HepG2 (cell line): ENCODE measurements around the gene PTPN2. TPM values are rescaled to one million over a fixed set of nuclear protein-coding genes. Genes with fewer than 3 reads are reported as not detected.

Experiments used
- ATAC-seq: fragments of 200-7000 bp; cut with Tn5 transposase; 3 replicates; pipeline ENCODE4 v1.9.1; 2020; ENCODE audit warnings: mild to moderate bottlenecking, moderate library complexity
- BruUV-seq: library from RNA; stranded (reverse); fragments of 400-500 nt; replicated peaks from 2 replicates; lab custom pipeline; 2021; lab: Mats Ljungman, UMichigan
- CTCF ChIA-PET: fragments of 300-600 bp; formaldehyde crosslinking; extraction: SDS; loops from one replicate; lab custom pipeline; 2021; ENCODE audit warnings: low total read pairs, inconsistent platforms, low intra/inter-chr PET ratio; lab: Yijun Ruan, JAX
- POLR2A ChIA-PET: fragments of 350-600 bp; sonication (Branson Sonifier 250); formaldehyde crosslinking; loops from one replicate; lab custom pipeline; 2020; ENCODE audit warnings: antibody characterized with exemption, inconsistent platforms; lab: Yijun Ruan, JAX
- DNase-seq: peaks from one replicate; pipeline ENCODE4 v3.0.0-alpha.2; 2015; ENCODE audit warnings: low spot score
- FAIRE-seq: peaks from 3 replicates; lab custom pipeline; 2011; peaks lifted over from hg19 to GRCh38; lab: Jason Lieb, UNC
- H2AFZ ChIP-seq: one replicate; pipeline ENCODE4 v1.6.1; 2011; ENCODE audit warnings: low read length, inconsistent platforms
- H3K27ac ChIP-seq: fragments of 300-600 bp; 3 replicates; pipeline ENCODE4 v1.8.0; 2011; ENCODE audit warnings: mixed run types, mild to moderate bottlenecking, mixed read lengths, low read length, inconsistent platforms; ENCODE audit not compliant: insufficient read depth; ENCODE audit errors: extremely low read length
- H3K27me3 ChIP-seq, 2 experiments: fragments of 200-600 bp in 1 of 2; 2 replicates in 1 of 2; 3 replicates in 1 of 2; pipeline versions ENCODE4 v1.6.0 to v1.8.0; 2011; ENCODE audit warnings: low read length in 2 of 2, mild to moderate bottlenecking in 2 of 2, moderate library complexity in 2 of 2, inconsistent platforms in 1 of 2; ENCODE audit not compliant: insufficient read depth in 2 of 2, control insufficient read depth in 1 of 2
- H3K36me3 ChIP-seq, 2 experiments: fragments of 200-600 bp in 1 of 2; replicated peaks in 1 of 2; 2 replicates in 1 of 2; 3 replicates in 1 of 2; pipeline versions ENCODE4 v1.5.1 to v1.8.0; 2011; ENCODE audit warnings: low read length in 2 of 2, inconsistent platforms in 1 of 2; ENCODE audit not compliant: insufficient read depth in 2 of 2, control insufficient read depth in 1 of 2
- H3K4me1 ChIP-seq: 2 replicates; pipeline ENCODE4 v1.5.1; 2012; ENCODE audit warnings: low read length, inconsistent platforms; ENCODE audit not compliant: insufficient read depth
- H3K4me2 ChIP-seq: 2 replicates; pipeline ENCODE4 v1.6.0; 2011; ENCODE audit warnings: low read depth, low read length, inconsistent platforms
- H3K4me3 ChIP-seq, 3 experiments: fragments of 200-600 bp in 1 of 3; sonication (generic), shearing (Covaris generic) in 1 of 3; replicated peaks in 1 of 3; 2 replicates each; pipeline ENCODE4 v1.5.1; 2011 to 2016; ENCODE audit warnings: low read length in 3 of 3, inconsistent platforms in 2 of 3, low read depth in 2 of 3, mild to moderate bottlenecking in 2 of 3, control low read depth in 1 of 3, mixed read lengths in 1 of 3; ENCODE audit not compliant: insufficient read depth in 1 of 3
- H3K79me2 ChIP-seq: one replicate; pipeline ENCODE4 v1.6.1; 2011; ENCODE audit warnings: low read length, inconsistent platforms; ENCODE audit not compliant: insufficient read depth
- H3K9ac ChIP-seq: 2 replicates; pipeline ENCODE4 v1.6.0; 2011; ENCODE audit warnings: mild to moderate bottlenecking, low read depth, low read length, inconsistent platforms; ENCODE audit not compliant: insufficient read depth
- H3K9me3 ChIP-seq: 2 replicates; pipeline ENCODE4 v1.5.1; 2012; ENCODE audit warnings: mild to moderate bottlenecking, low read length
- H4K20me1 ChIP-seq: 2 replicates; pipeline ENCODE4 v1.6.0; 2011; ENCODE audit warnings: inconsistent platforms, mild to moderate bottlenecking, low read length, moderate library complexity; ENCODE audit not compliant: insufficient read depth
- DDIT3 ChIP-seq: sonication (generic); formaldehyde crosslinking; IDR thresholded peaks from 2 replicates; pipeline ENCODE4 v1.4.0; 2020; ENCODE audit warnings: mild to moderate bottlenecking, missing genetic modification reagents
- KLF13 ChIP-seq: sonication (generic); formaldehyde crosslinking; IDR thresholded peaks from 2 replicates; pipeline ENCODE4 v1.4.0; 2020; ENCODE audit warnings: mild to moderate bottlenecking, missing genetic modification reagents
- KMT2A ChIP-seq: sonication (generic); formaldehyde crosslinking; IDR thresholded peaks from 2 replicates; pipeline ENCODE4 v1.4.0; 2020; ENCODE audit warnings: missing genetic modification reagents
- PCBP1 ChIP-seq: fragments of 200-400 bp; formaldehyde crosslinking; IDR thresholded peaks from 2 replicates; pipeline ENCODE4 v1.6.1; 2017; ENCODE audit warnings: mild to moderate bottlenecking, low read depth, low read length, borderline replicate concordance
- RBM39 ChIP-seq: fragments of 200-400 bp; formaldehyde crosslinking; IDR thresholded peaks from one replicate; pipeline ENCODE4 v1.6.1; 2018; ENCODE audit warnings: antibody characterized with exemption, mild to moderate bottlenecking, low read depth, low read length; ENCODE audit not compliant: poor library complexity, severe bottlenecking
- TFDP2 ChIP-seq: sonication (generic); formaldehyde crosslinking; IDR thresholded peaks from 2 replicates; pipeline ENCODE4 v1.4.0; 2020; ENCODE audit warnings: missing genetic modification reagents
- ZC3H13 ChIP-seq: sonication (generic); formaldehyde crosslinking; IDR thresholded peaks from 2 replicates; pipeline ENCODE4 v1.8.1; 2023; ENCODE audit warnings: mild to moderate bottlenecking, missing genetic modification reagents, moderate library complexity
- ZNF598 ChIP-seq: sonication (generic); formaldehyde crosslinking; IDR thresholded peaks from 2 replicates; pipeline ENCODE4 v1.5.1; 2020; ENCODE audit warnings: mild to moderate bottlenecking, missing genetic modification reagents, borderline replicate concordance
- ZNF780A ChIP-seq: sonication (generic); formaldehyde crosslinking; IDR thresholded peaks from 2 replicates; pipeline ENCODE4 v1.8.0; 2022; ENCODE audit warnings: mild to moderate bottlenecking, missing genetic modification reagents, moderate library complexity
- ZNF839 ChIP-seq: sonication (generic); formaldehyde crosslinking; IDR thresholded peaks from 2 replicates; pipeline ENCODE4 v1.4.0; 2020; ENCODE audit warnings: missing genetic modification reagents, mild to moderate bottlenecking, borderline replicate concordance
- WGBS: methylation state at CpG from one replicate; pipeline ENCODE4 v1.1.6; 2017; ENCODE audit warnings: low lambda C conversion rate; 5-methylcytosine and 5-hydroxymethylcytosine counted together
- in situ Hi-C: cut with HindIII; loops from 2 replicates; pipeline ENCODE4 v1.10.0; 2017; ENCODE audit warnings: low pct_unique_long_range_greater_than_20kb; ENCODE audit not compliant: extremely low pct_ligation_motif_present
- intact Hi-C: fragments of 100-400 bp; cut with micrococcal nuclease; formaldehyde crosslinking; loops from one replicate; pipeline ENCODE4 v1.10.0; 2022; ENCODE audit not compliant: unreplicated experiment
- polyA plus RNA-seq, 8 experiments: library from polyadenylated mRNA; depleted of rRNA in 3 of 8; stranded (reverse) in 7 of 8; unstranded in 1 of 8; fragments of >200 nt; fragmentation: Illumina TruSeq in 4 of 8; extraction: Trizol in 4 of 8; gene quantifications; 2 replicates each; pipeline versions ENCODE4 v1.2.1 to v1.2.3, GENCODE V29; 2011 to 2016; ENCODE audit warnings: low read depth in 4 of 8, missing spikeins in 1 of 8, mixed read lengths in 1 of 8; ENCODE audit not compliant: insufficient read depth in 1 of 8
- total RNA-seq, 5 experiments: library from RNA; depleted of rRNA; stranded (reverse); fragments of >200 nt; fragmentation: Illumina TruSeq; extraction: Trizol; gene quantifications; 2 replicates each; pipeline ENCODE4 v1.2.3, GENCODE V29; 2016; ENCODE audit warnings: low read depth in 1 of 5

PTPN2 gene
- total and polyA plus RNA-seq, 2 of the 13 experiments (the other 11 are each of a cell fraction or from before 2014, with no cell fraction given), result 24.9 to 41.5 TPM

GRCh38 chr18:12825230-12825629 is 58.8 kb downstream of the PTPN2 start:
- ChIA-PET CTCF (no interaction called here), POLR2A (no interaction called here)
- in situ Hi-C loops, result no loop called here
- Histone ChIP-seq H4K20me1 (no peaks in the 10 kb centered on the region), H3K9me3 (peaks cover 17% of the 10 kb centered on the region; the same call in 1 of the 2 replicates), H3K27ac (no peak overlapping the region), H3K4me2 (no peak overlapping the region), H3K27me3 (no peaks in the 10 kb centered on the region), H3K4me1 (no peaks in the 10 kb centered on the region), H2AFZ (no peak overlapping the region), H3K36me3 (peaks cover 9 to 48% of the 10 kb centered on the region in 2 experiments), H3K79me2 (no peaks in the 10 kb centered on the region), H3K4me3 (no peak overlapping the region), H3K9ac (no peak overlapping the region)
- FAIRE-seq (no peak), DNase-seq (no peak), ATAC-seq (no peak)
- intact Hi-C loops, result no loop called here
- BruUV-seq, result no TSS peak
- no peak for TF ChIP-seq KLF13 (CRISPR knock-in tag)
- 86% methylated on average over 2 of the region's 2 CpGs for WGBS

- no peak for TF ChIP-seq KMT2A (CRISPR knock-in tag)
- TF ChIP-seq DDIT3 (CRISPR knock-in tag), result no peak
- no peak for TF ChIP-seq TFDP2 (CRISPR knock-in tag)
- TF ChIP-seq ZC3H13 (CRISPR knock-in tag), result no peak
- TF ChIP-seq ZNF598 (CRISPR knock-in tag), result no peak
- no peak for TF ChIP-seq RBM39
- TF ChIP-seq PCBP1, result no peak
- TF ChIP-seq ZNF839 (CRISPR knock-in tag), result no peak
- no peak for TF ChIP-seq ZNF780A (CRISPR knock-in tag)
- Histone ChIP-seq H3K4me2 (no peak overlapping the region), H3K9ac (no peak overlapping the region), H3K79me2 (no peaks in the 10 kb centered on the region), H3K27me3 (no peaks in the 10 kb centered on the region), H3K36me3 (peaks cover 11 to 47% of the 10 kb centered on the region in 2 experiments), H2AFZ (no peak overlapping the region), H4K20me1 (no peaks in the 10 kb centered on the region), H3K27ac (no peak overlapping the region), H3K9me3 (peaks cover 17% of the 10 kb centered on the region; the same call in 1 of the 2 replicates), H3K4me3 (no peak overlapping the region), H3K4me1 (no peaks in the 10 kb centered on the region)
- ATAC-seq (no peak), FAIRE-seq (no peak), DNase-seq (no peak)
- intact Hi-C loops, result no loop called here
- 97% methylated on average over 2 of the region's 2 CpGs for WGBS
- ChIA-PET CTCF (no interaction called here), POLR2A (no interaction called here)
- in situ Hi-C loops, result no loop called here
- BruUV-seq, result no TSS peak
Measured at GRCh38 chr18:12823892-12824291, 60.1 kb downstream of the PTPN2 start.
